ENCODE data around the gene EXOC3L1. TPM values are rescaled to one million over a fixed set of nuclear protein-coding genes. Genes with fewer than 3 reads are reported as not detected.

EXOC3L1 gene
- total RNA-seq, 2 experiments from 2014 or later = not detected

DNA sequence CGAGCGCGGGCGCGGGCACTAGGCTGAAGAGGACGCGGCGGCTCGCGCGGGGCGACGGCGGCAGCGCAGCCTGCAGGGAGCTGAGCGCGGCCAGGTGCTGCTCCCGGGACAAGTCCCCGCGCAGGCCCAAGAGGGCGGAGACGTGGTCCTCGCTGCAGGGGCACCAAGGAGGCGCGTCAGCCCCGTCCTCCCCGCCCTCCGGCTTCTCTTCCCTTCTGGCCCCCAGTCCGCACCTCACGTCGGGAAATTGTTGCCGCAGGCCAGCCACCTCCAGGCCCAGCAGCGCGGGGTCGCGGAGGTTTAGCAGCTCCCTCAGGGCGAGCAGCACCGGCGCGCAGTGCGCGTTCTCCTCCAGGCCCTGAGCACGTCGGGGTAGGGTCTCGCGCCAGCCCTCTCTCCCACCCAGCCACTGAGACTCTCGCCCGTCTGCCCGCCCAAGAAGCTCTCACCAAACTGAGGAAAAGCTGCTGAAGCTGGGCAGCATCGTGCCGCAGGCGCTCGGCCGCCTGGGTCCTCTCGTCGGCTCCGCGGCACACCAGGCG lies 5.4 kb downstream of the EXOC3L1 start:
- TF ChIP-seq, protein P1, sequence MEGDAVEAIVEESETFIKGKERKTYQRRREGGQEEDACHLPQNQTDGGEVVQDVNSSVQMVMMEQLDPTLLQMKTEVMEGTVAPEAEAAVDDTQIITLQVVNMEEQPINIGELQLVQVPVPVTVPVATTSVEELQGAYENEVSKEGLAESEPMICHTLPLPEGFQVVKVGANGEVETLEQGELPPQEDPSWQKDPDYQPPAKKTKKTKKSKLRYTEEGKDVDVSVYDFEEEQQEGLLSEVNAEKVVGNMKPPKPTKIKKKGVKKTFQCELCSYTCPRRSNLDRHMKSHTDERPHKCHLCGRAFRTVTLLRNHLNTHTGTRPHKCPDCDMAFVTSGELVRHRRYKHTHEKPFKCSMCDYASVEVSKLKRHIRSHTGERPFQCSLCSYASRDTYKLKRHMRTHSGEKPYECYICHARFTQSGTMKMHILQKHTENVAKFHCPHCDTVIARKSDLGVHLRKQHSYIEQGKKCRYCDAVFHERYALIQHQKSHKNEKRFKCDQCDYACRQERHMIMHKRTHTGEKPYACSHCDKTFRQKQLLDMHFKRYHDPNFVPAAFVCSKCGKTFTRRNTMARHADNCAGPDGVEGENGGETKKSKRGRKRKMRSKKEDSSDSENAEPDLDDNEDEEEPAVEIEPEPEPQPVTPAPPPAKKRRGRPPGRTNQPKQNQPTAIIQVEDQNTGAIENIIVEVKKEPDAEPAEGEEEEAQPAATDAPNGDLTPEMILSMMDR (IDR thresholded peaks at IDR 0.05) = no peak
- H3K36me3 ChIP-seq (ENCODE audit: insufficient read depth, low read length) = no peaks in the 10 kb centered on the region
- DNase-seq (peak in 2 of 14 experiments; percentile 35 to 78), ATAC-seq (ENCODE audit: poor library complexity) (peak; percentile 2)
- H3K4me3 ChIP-seq (ENCODE audit: low read length) = peak overlapping the region; percentile 86
- POLR2A ChIA-PET = interaction anchor here (0.6 to 5.2 kb wide), 10 partner anchors 8 to 313 kb away, joined by 3 to 51 read pairs (median 5); partner anchors contain the start of genes E2F4, FBXL8, TMEM208 and TRADD
- Mint-ChIP-seq H3K27me3 (no peaks in the 10 kb centered on the region), H3K27ac (peak overlapping the region; percentile 90), H3K4me1 (ENCODE audit: low read depth) (peaks cover 13% of the 10 kb centered on the region), H3K4me3 (peak overlapping the region; percentile 94), H3K36me3 (ENCODE audit: low read depth) (no peaks in the 10 kb centered on the region), H3K9me3 (no peaks in the 10 kb centered on the region)
- H3K27ac ChIP-seq (ENCODE audit: low read depth in 1 of 2, low read length in 2 of 2) = no peak overlapping the region
- H3K27me3 ChIP-seq (ENCODE audit: control insufficient read depth in 1 of 2, insufficient read depth in 2 of 2, low read length in 2 of 2) = peaks cover 0 to 3% of the 10 kb centered on the region in 2 experiments
- CTCF ChIA-PET = interaction anchor here (0.6 to 2.5 kb wide), 19 partner anchors 9 to 236 kb away, joined by 3 to 20 read pairs (median 5); partner anchors contain the start of genes B3GNT9, FBXL8, TMEM208 and TRADD
- H3K4me1 ChIP-seq (ENCODE audit: insufficient read depth, low read length) = peaks cover 26% of the 10 kb centered on the region
- intact Hi-C loops (cut with DNase I, micrococcal nuclease) = loop anchor here (2.0 to 10.0 kb wide), 3 partner anchors 77 to 238 kb away; partner anchors contain the start of gene PHAF1 (in 1 of the 2)
- H3K9me3 ChIP-seq (ENCODE audit: control insufficient read depth in 1 of 2, insufficient read depth in 1 of 2, low read length in 2 of 2) = no peaks in the 10 kb centered on the region

DNA sequence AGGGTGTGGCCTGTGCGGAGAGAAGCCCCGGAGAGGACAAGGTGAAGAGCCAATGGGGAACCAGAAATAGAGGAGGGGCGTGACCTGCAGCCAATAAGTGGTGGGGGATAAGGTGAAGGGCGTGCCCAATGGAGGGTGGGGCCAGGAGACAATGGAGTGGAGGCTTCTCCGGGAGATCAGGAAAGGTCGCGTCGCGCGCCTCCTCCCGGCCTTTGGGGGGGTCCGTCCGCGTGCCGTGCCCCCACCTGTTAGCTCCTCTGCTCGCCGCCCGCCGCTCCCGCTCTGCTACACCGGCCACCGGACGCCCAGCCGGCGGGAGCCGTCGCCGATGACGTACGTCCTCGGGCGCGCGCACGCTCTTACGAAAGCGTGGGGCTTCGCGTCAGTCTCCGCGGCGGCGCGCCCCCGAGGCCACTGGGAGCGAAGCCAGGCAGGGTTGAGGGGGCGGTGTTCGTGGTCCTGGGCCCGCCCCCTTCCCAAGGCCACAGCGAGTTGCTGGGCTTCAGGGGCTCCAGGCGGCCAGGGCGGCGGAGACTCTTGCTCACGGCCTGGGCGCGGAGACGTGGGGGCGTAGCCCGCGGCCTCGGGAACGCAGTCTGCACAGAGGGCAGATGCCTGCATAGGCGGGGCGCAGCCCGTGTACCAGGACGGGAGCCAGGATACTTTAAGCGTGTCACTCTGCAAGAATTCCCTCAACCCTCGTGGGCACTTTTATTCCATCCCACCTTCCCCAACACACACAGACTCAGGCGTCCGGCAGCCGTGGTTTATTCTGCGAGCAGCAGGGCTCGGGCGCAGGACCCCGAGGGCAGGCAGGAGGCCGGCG lies 6.1 kb downstream of the EXOC3L1 start, which contains the start of gene MATCAP1:
MATCAP1 (minus strand) TSS at position 337 of the 826 bp plus-strand sequence. CDS start 3,353 bp downstream, outside the sequence.
- Mint-ChIP-seq H3K27ac (peak within 1 kb of the TSS; percentile 90), H3K36me3 (ENCODE audit: low read depth) (no peaks in the 10 kb centered on the region), H3K4me3 (peak within 1 kb of the TSS; percentile 94), H3K27me3 (peaks cover 3% of the 10 kb centered on the region), H3K4me1 (ENCODE audit: low read depth) (peaks cover 15% of the 10 kb centered on the region), H3K9me3 (no peaks in the 10 kb centered on the region)
- peak within 1 kb of the TSS; percentile 87 to 89 for H3K27ac ChIP-seq (ENCODE audit: low read depth in 1 of 2, low read length in 2 of 2)
- peak within 1 kb of the TSS; percentile 86 for H3K4me3 ChIP-seq (ENCODE audit: low read length)
- H3K27me3 ChIP-seq (ENCODE audit: control insufficient read depth in 1 of 2, insufficient read depth in 2 of 2, low read length in 2 of 2) = peaks cover 0 to 6% of the 10 kb centered on the region in 2 experiments
- TF ChIP-seq, protein P1 (IDR thresholded peaks at IDR 0.05) = no peak
- intact Hi-C loops (cut with DNase I, micrococcal nuclease) = loop anchor here (2.0 to 10.0 kb wide), 5 partner anchors 21 to 237 kb away; partner anchors contain the start of gene PHAF1 (in 1 of the 2)
- ChIA-PET CTCF (interaction anchor here (1.0 to 2.5 kb wide), 5 partner anchors 24 to 230 kb away, joined by 3 to 16 read pairs (median 5); partner anchors contain the start of genes FBXL8 and TRADD), POLR2A (interaction anchor here (0.6 to 5.2 kb wide), 8 partner anchors 9 to 249 kb away, joined by 3 to 51 read pairs (median 6); partner anchors contain the start of genes CIAO2B, E2F4, FBXL8 and TMEM208)
- DNase-seq (peak; percentile 83 to 98 (median 89)), ATAC-seq (ENCODE audit: poor library complexity) (peak; percentile 94)
- no peaks in the 10 kb centered on the region for H3K9me3 ChIP-seq (ENCODE audit: control insufficient read depth in 1 of 2, insufficient read depth in 1 of 2, low read length in 2 of 2)
- peaks cover 26% of the 10 kb centered on the region for H3K4me1 ChIP-seq (ENCODE audit: insufficient read depth, low read length)
- H3K36me3 ChIP-seq (ENCODE audit: insufficient read depth, low read length) = no peaks in the 10 kb centered on the region

DNA sequence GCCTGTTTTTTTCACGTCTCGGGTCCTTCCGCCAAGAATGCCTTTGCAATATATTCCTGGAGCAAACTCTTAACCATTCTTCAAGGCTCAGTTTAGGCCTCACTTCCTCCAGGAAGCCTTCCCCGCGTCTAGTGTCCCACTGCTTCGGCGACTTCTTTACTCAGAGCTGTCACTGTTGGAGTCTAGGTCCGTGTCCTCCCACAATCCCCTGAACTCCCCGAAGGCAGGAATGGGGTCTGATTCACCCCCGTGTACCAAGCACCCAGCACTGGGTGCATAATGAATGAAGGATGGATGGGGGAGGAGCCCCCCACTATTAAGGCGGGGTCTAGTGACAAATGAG lies 6.7 kb downstream of the EXOC3L1 start:
- Mint-ChIP-seq H3K27ac (no peak overlapping the region), H3K9me3 (no peaks in the 10 kb centered on the region), H3K36me3 (ENCODE audit: low read depth) (no peaks in the 10 kb centered on the region), H3K4me1 (ENCODE audit: low read depth) (peaks cover 18% of the 10 kb centered on the region), H3K27me3 (peaks cover 7% of the 10 kb centered on the region), H3K4me3 (no peak overlapping the region)
- intact Hi-C loops (cut with DNase I, micrococcal nuclease) = loop anchor here (2.0 to 10.0 kb wide), 4 partner anchors 20 to 168 kb away; partner anchors contain the start of gene PHAF1 (in 1 of the 2)
- ChIA-PET CTCF (interaction anchor here (1.5 to 1.7 kb wide), 3 partner anchors 23 to 229 kb away, joined by 5 to 6 read pairs (median 5); partner anchors contain the start of genes FBXL8 and TRADD), POLR2A (interaction anchor here (0.8 to 5.2 kb wide), 5 partner anchors 9 to 165 kb away, joined by 3 to 51 read pairs (median 6); partner anchors contain the start of genes E2F4, FBXL8, TMEM208 and TRADD)
- no peak for ATAC-seq (ENCODE audit: poor library complexity)
- Histone ChIP-seq H3K9me3 (ENCODE audit: control insufficient read depth in 1 of 2, insufficient read depth in 1 of 2, low read length in 2 of 2) (no peaks in the 10 kb centered on the region), H3K36me3 (ENCODE audit: insufficient read depth, low read length) (no peaks in the 10 kb centered on the region), H3K4me3 (ENCODE audit: low read length) (peak overlapping the region; percentile 86), H3K27ac (ENCODE audit: low read depth in 1 of 2, low read length in 2 of 2) (peak overlapping the region; percentile 87 to 89), H3K4me1 (ENCODE audit: insufficient read depth, low read length) (peaks cover 32% of the 10 kb centered on the region), H3K27me3 (ENCODE audit: control insufficient read depth in 1 of 2, insufficient read depth in 2 of 2, low read length in 2 of 2) (peaks cover 0 to 6% of the 10 kb centered on the region in 2 experiments)
- TF ChIP-seq, protein P1 (IDR thresholded peaks at IDR 0.05) = no peak
- DNase-seq = no peak
